Measurements from ENCODE around the gene FBF1. TPM values are rescaled to one million over a fixed set of nuclear protein-coding genes. Genes with fewer than 3 reads are reported as not detected.
A peak's percentile ranks its signal among the peaks of the same experiment; 100 is the strongest.
"Not testable (repeated sequence)": the region's sequence is repeated elsewhere in the genome, so short reads cannot be mapped to it uniquely, and the experiment has no call there.

FBF1 gene
- total RNA-seq, 1 experiment from 2014 or later = 22.8 TPM

DNA sequence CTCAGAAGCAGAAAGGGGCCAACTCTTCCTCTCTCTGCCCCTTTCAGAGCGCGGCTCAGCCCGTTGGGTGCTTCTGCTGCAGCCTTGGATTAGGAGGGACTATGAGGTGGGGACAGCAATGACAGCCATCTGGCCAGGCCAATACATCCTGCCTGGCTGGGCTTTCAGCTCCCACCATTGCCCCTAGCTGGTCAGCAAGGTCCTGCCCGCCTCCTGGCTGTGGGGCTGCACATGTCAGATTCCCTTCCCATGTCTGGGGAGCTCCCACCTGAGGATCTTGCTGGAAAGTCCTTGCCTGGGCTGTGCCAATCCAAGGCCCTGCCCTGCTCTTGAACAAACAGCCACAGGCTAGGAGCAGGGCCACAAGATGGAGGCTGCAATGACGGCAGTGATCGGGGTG is 52.4 kb downstream of the FBF1 start:
- ChIA-PET CTCF (interaction anchor here (2.2 kb wide), 1 partner anchor 11 kb away, joined by 5 read pairs; no protein-coding TSS in a partner anchor), POLR2A (interaction anchor here (0.5 to 3.4 kb wide), 3 partner anchors 9 to 100 kb away, joined by 3 to 15 read pairs (median 5); partner anchors contain the start of gene TRIM47)
- no peak for ATAC-seq

DNA sequence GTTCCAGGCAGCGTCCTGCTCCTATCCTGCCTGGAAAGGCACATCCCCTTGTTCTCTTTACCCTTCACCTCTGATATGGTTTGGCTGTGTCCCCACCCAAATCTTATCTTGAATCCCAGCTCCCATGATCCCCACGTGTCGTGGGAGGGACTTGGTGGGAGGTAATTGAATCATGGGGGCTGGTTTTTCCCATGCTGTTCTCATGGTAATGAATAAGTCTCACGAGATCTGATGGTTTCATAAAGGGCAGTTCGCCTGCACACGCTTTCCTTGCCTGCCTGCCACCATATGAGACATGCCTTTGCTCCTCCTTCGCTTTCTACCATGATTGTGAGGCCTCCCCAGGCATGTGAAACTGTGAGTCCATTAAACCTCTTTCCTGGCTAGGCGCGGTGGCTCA is 55.0 kb downstream of the FBF1 start:
- H4K20me1 ChIP-seq (ENCODE audit: insufficient read depth); RAD21 ChIA-PET (ENCODE audit: low non-redundant PET in 1 of 2, low total read pairs in 2 of 2, uncharacterized antibody in 2 of 2, unreplicated experiment in 2 of 2); intact Hi-C loops (cut with micrococcal nuclease); H3K9me2 ChIP-seq (ENCODE audit: insufficient read depth); H3K36me3 ChIP-seq (ENCODE audit: control insufficient read depth in 1 of 2, insufficient read depth in 2 of 2, low read length in 2 of 2); H3K9me3 ChIP-seq (ENCODE audit: control insufficient read depth in 1 of 2, insufficient read depth in 1 of 2, low read depth in 1 of 2, low read length in 2 of 2); BruUV-seq (replicated peaks); ATAC-seq; CTCF ChIA-PET; DNase-seq (ENCODE audit: low read depth, low spot score); H3K4me2 ChIP-seq (ENCODE audit: low read length); H2AFZ ChIP-seq (ENCODE audit: low read depth, low read length, poor library complexity, severe bottlenecking); H3K4me3 ChIP-seq (replicated peaks in 1 of 2; ENCODE audit: low read depth in 1 of 2, low read length in 2 of 2); H3K9ac ChIP-seq (ENCODE audit: low read length); H3K27me3 ChIP-seq (ENCODE audit: insufficient read depth, low read length); H3K27ac ChIP-seq (ENCODE audit: low read depth, low read length); H3K79me2 ChIP-seq (ENCODE audit: insufficient read depth, low read length): not testable (repeated sequence)
- POLR2A ChIA-PET = interaction anchor here (0.9 kb wide), 1 partner anchor 10 kb away, joined by 3 read pairs; no protein-coding TSS in a partner anchor
- H3K4me1 ChIP-seq (ENCODE audit: control insufficient read depth in 1 of 2, insufficient read depth in 2 of 2, low read length in 2 of 2) = peaks cover 7 to 15% of the 10 kb centered on the region in 2 experiments

More for the DNA sequence above, 52.4 kb downstream of the FBF1 start:
- H3K27me3 ChIP-seq (ENCODE audit: insufficient read depth, low read length) = no peaks in the 10 kb centered on the region
- no peak overlapping the region for H3K4me3 ChIP-seq (replicated peaks in 1 of 2; ENCODE audit: low read depth in 1 of 2, low read length in 2 of 2)
- no peaks in the 10 kb centered on the region for H3K9me3 ChIP-seq (ENCODE audit: control insufficient read depth in 1 of 2, insufficient read depth in 1 of 2, low read depth in 1 of 2, low read length in 2 of 2)
- no TSS peak for BruUV-seq (replicated peaks)
- no peak overlapping the region for H2AFZ ChIP-seq (ENCODE audit: low read depth, low read length, poor library complexity, severe bottlenecking)
- H3K79me2 ChIP-seq (ENCODE audit: insufficient read depth, low read length) = no peaks in the 10 kb centered on the region
- no peak for DNase-seq (ENCODE audit: low read depth, low spot score)
- no peak overlapping the region for H3K27ac ChIP-seq (ENCODE audit: low read depth, low read length)
- peaks cover 7 to 15% of the 10 kb centered on the region in 2 experiments for H3K4me1 ChIP-seq (ENCODE audit: control insufficient read depth in 1 of 2, insufficient read depth in 2 of 2, low read length in 2 of 2)
- no peaks in the 10 kb centered on the region for H4K20me1 ChIP-seq (ENCODE audit: insufficient read depth)
- H3K4me2 ChIP-seq (ENCODE audit: low read length) = no peak overlapping the region
- TF ChIP-seq SP1 (IDR thresholded peaks at IDR 0.05; ENCODE audit: low read depth) (no peak), CBX3 (IDR thresholded peaks at IDR 0.05; ENCODE audit: low read depth) (no peak), POLR2AphosphoS5 (IDR thresholded peaks at IDR 0.05; ENCODE audit: low read depth, low read length) (peak; percentile 16; the same call in 1 of the 2 replicates), ZNF274 (IDR thresholded peaks at IDR 0.05; ENCODE audit: low read depth, low read length) (no peak), YY1 (IDR thresholded peaks at IDR 0.05; ENCODE audit: extremely low read depth, insufficient replicate concordance, low read depth, low read length) (no peak)
- TF ChIP-seq, protein P1, sequence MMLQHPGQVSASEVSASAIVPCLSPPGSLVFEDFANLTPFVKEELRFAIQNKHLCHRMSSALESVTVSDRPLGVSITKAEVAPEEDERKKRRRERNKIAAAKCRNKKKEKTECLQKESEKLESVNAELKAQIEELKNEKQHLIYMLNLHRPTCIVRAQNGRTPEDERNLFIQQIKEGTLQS (IDR thresholded peaks at IDR 0.05) = no peak
- no peaks in the 10 kb centered on the region for H3K36me3 ChIP-seq (ENCODE audit: control insufficient read depth in 1 of 2, insufficient read depth in 2 of 2, low read length in 2 of 2)
- no peaks in the 10 kb centered on the region for H3K9me2 ChIP-seq (ENCODE audit: insufficient read depth)
- intact Hi-C loops (cut with micrococcal nuclease) = no loop called here
- RAD21 ChIA-PET (ENCODE audit: low non-redundant PET in 1 of 2, low total read pairs in 2 of 2, uncharacterized antibody in 2 of 2, unreplicated experiment in 2 of 2) = no interaction called here
- no peak overlapping the region for H3K9ac ChIP-seq (ENCODE audit: low read length)

Data from HCT116 (cell line).